IMR-90 (cell line): ENCODE measurements around the gene CLIC1. TPM values are rescaled to one million over a fixed set of nuclear protein-coding genes. Genes with fewer than 3 reads are reported as not detected.

Experiments
- ATAC-seq: fragments of 200-7000 bp; cut with Tn5 transposase; 2 replicates; pipeline ENCODE4 v1.9.1; 2020; ENCODE audit warnings: low read depth, mild to moderate bottlenecking, moderate library complexity
- BruUV-seq: library from RNA; stranded (reverse); fragments of 400-500 nt; replicated peaks from 2 replicates; lab custom pipeline; 2021; lab: Mats Ljungman, UMichigan
- CTCF ChIA-PET: fragments of 300-600 bp; formaldehyde crosslinking; extraction: SDS; loops from one replicate; lab custom pipeline; 2021; ENCODE audit warnings: antibody characterized with exemption; lab: Yijun Ruan, JAX
- POLR2A ChIA-PET: fragments of 300-600 bp; sonication (Branson Sonifier 250); formaldehyde crosslinking; loops from one replicate; lab custom pipeline; 2022; ENCODE audit warnings: antibody characterized with exemption; ENCODE audit not compliant: unreplicated experiment; lab: Charles Lee
- DNase-seq: peaks from one replicate; pipeline ENCODE4 v3.0.0; 2013
- H2AFZ ChIP-seq: replicated peaks from 2 replicates; pipeline ENCODE3; 2013; ENCODE audit warnings: low read length, mild to moderate bottlenecking; ENCODE audit not compliant: poor library complexity
- H2AK5ac ChIP-seq: 2 replicates; pipeline ENCODE4 v1.6.1; 2013; ENCODE audit warnings: low read depth, low read length, inconsistent platforms
- H2AK9ac ChIP-seq: replicated peaks from 2 replicates; pipeline ENCODE3; 2013; ENCODE audit warnings: mild to moderate bottlenecking, low read depth, low read length, moderate library complexity; ENCODE audit not compliant: poor library complexity
- H2BK120ac ChIP-seq: 2 replicates; pipeline ENCODE4 v1.6.1; 2013; ENCODE audit warnings: low read depth, low read length, inconsistent platforms
- H2BK15ac ChIP-seq: 3 replicates; pipeline ENCODE4 v1.6.1; 2013; ENCODE audit warnings: low read depth, low read length, inconsistent platforms
- H2BK20ac ChIP-seq: 2 replicates; pipeline ENCODE4 v1.6.1; 2013; ENCODE audit warnings: low read depth, mild to moderate bottlenecking, inconsistent platforms, low read length, moderate library complexity
- H2BK5ac ChIP-seq: 2 replicates; pipeline ENCODE4 v1.6.1; 2013; ENCODE audit warnings: mild to moderate bottlenecking, low read depth, low read length, inconsistent platforms; ENCODE audit not compliant: poor library complexity, severe bottlenecking
- H3K14ac ChIP-seq: replicated peaks from 2 replicates; pipeline ENCODE4 v1.6.1; 2013; ENCODE audit warnings: low read depth, low read length, inconsistent platforms
- H3K18ac ChIP-seq: 2 replicates; pipeline ENCODE4 v1.6.1; 2013; ENCODE audit warnings: low read depth, low read length, control low read depth
- H3K23ac ChIP-seq: 2 replicates; pipeline ENCODE4 v1.6.1; 2013; ENCODE audit warnings: low read depth, low read length, inconsistent platforms
- H3K27ac ChIP-seq: 2 replicates; pipeline ENCODE4 v1.5.1; 2013; ENCODE audit warnings: mild to moderate bottlenecking, control low read depth, low read length; ENCODE audit not compliant: insufficient read depth
- H3K27me3 ChIP-seq: 2 replicates; pipeline ENCODE4 v1.6.1; 2013; ENCODE audit warnings: low read length; ENCODE audit not compliant: control insufficient read depth, insufficient read depth
- H3K36me3 ChIP-seq: 2 replicates; pipeline ENCODE4 v1.6.1; 2013; ENCODE audit warnings: low read length, mixed read lengths; ENCODE audit not compliant: control insufficient read depth, insufficient read depth
- H3K4ac ChIP-seq: 2 replicates; pipeline ENCODE4 v1.6.1; 2013; ENCODE audit warnings: low read depth, low read length, inconsistent platforms
- H3K4me1 ChIP-seq: 2 replicates; pipeline ENCODE4 v1.6.1; 2013; ENCODE audit warnings: low read length, mixed read lengths; ENCODE audit not compliant: control insufficient read depth, insufficient read depth
- H3K4me2 ChIP-seq: 2 replicates; pipeline ENCODE4 v1.6.1; 2013; ENCODE audit warnings: low read depth, mild to moderate bottlenecking, control low read depth, low read length, moderate library complexity
- H3K4me3 ChIP-seq: 2 replicates; pipeline ENCODE4 v1.5.1; 2013; ENCODE audit warnings: low read depth, mild to moderate bottlenecking, control low read depth, low read length, moderate library complexity; ENCODE audit not compliant: insufficient read depth
- H3K56ac ChIP-seq: 2 replicates; pipeline ENCODE4 v1.6.1; 2013; ENCODE audit warnings: low read length, inconsistent platforms; ENCODE audit not compliant: insufficient read depth; ENCODE audit errors: extremely low read depth
- H3K79me1 ChIP-seq, 2 experiments: 2 replicates each; pipeline ENCODE4 v1.6.1; 2013; ENCODE audit warnings: low read length in 2 of 2, inconsistent platforms in 1 of 2, low read depth in 1 of 2
- H3K9ac ChIP-seq: 2 replicates; pipeline ENCODE4 v1.6.1; 2013; ENCODE audit warnings: low read depth, low read length, control low read depth
- H3K9me1 ChIP-seq: 2 replicates; pipeline ENCODE4 v1.6.1; 2013; ENCODE audit warnings: low read length, inconsistent platforms; ENCODE audit not compliant: insufficient read depth
- H3K9me3 ChIP-seq: 2 replicates; pipeline ENCODE4 v1.6.1; 2013; ENCODE audit warnings: low read length; ENCODE audit not compliant: control insufficient read depth, insufficient read depth
- H4K20me1 ChIP-seq: 2 replicates; pipeline ENCODE4 v1.6.1; 2013; ENCODE audit warnings: low read length, inconsistent platforms; ENCODE audit not compliant: insufficient read depth
- H4K5ac ChIP-seq: 2 replicates; pipeline ENCODE4 v1.6.1; 2013; ENCODE audit warnings: mild to moderate bottlenecking, low read depth, low read length, control low read depth
- H4K8ac ChIP-seq, 2 experiments: 2 replicates each; pipeline ENCODE4 v1.6.1; 2013; ENCODE audit warnings: low read depth in 2 of 2, low read length in 2 of 2, control low read depth in 1 of 2, inconsistent platforms in 1 of 2
- H4K91ac ChIP-seq: 2 replicates; pipeline ENCODE4 v1.6.1; 2013; ENCODE audit warnings: low read depth, low read length, inconsistent platforms; ENCODE audit not compliant: insufficient read depth
- BHLHE40 ChIP-seq: fragments of 150-350 bp; IDR thresholded peaks from 2 replicates; pipeline ENCODE4 v1.6.1; 2016; ENCODE audit warnings: mild to moderate bottlenecking, low read depth, low read length
- CEBPB ChIP-seq: IDR thresholded peaks from 2 replicates; pipeline ENCODE4 v1.6.1; 2012; ENCODE audit warnings: low read depth, low read length, improper control_type of control experiment
- CHD1 ChIP-seq: IDR thresholded peaks from 2 replicates; pipeline ENCODE4 v1.6.1; 2012; ENCODE audit warnings: low read depth, low read length, improper control_type of control experiment
- FOS ChIP-seq: fragments of 150-350 bp; IDR thresholded peaks from 2 replicates; pipeline ENCODE4 v1.6.1; 2016; ENCODE audit warnings: low read depth, low read length
- MAFK ChIP-seq: IDR thresholded peaks from 2 replicates; pipeline ENCODE4 v1.6.1; 2012; ENCODE audit warnings: low read depth, low read length, improper control_type of control experiment
- MAZ ChIP-seq: IDR thresholded peaks from 2 replicates; pipeline ENCODE4 v1.6.1; 2012; ENCODE audit warnings: low read depth, mild to moderate bottlenecking, low read length, improper control_type of control experiment, moderate library complexity, borderline replicate concordance
- MXI1 ChIP-seq: IDR thresholded peaks from 2 replicates; pipeline ENCODE4 v1.6.1; 2012; ENCODE audit warnings: low read depth, mild to moderate bottlenecking, low read length, moderate library complexity, borderline replicate concordance
- NFE2L2 ChIP-seq: fragments of 150-350 bp; IDR thresholded peaks from 2 replicates; pipeline ENCODE4 v1.6.1; 2016; ENCODE audit warnings: low read depth, mild to moderate bottlenecking, low read length
- POLR2A ChIP-seq: IDR thresholded peaks from 2 replicates; pipeline ENCODE4 v1.6.1; 2012; ENCODE audit warnings: mild to moderate bottlenecking, low read depth, low read length
- RAD21 ChIP-seq: IDR thresholded peaks from 2 replicates; pipeline ENCODE4 v1.6.1; 2012; ENCODE audit warnings: low read length, improper control_type of control experiment
- RCOR1 ChIP-seq: IDR thresholded peaks from 2 replicates; pipeline ENCODE4 v1.6.1; 2012; ENCODE audit warnings: mild to moderate bottlenecking, low read length, improper control_type of control experiment; ENCODE audit not compliant: insufficient replicate concordance
- RFX5 ChIP-seq: IDR thresholded peaks from 2 replicates; pipeline ENCODE4 v1.8.0; 2012; ENCODE audit warnings: low read depth, mild to moderate bottlenecking, low read length, moderate library complexity
- SMC3 ChIP-seq: fragments of 150-350 bp; IDR thresholded peaks from 2 replicates; pipeline ENCODE4 v1.6.1; 2016; ENCODE audit warnings: low read depth, mild to moderate bottlenecking, antibody characterized with exemption, low read length, moderate library complexity
- WGBS, 2 experiments: methylation state at CpG; one replicate each; pipeline versions ENCODE4 v1.1.5 to v1.1.7; 2013; ENCODE audit warnings: missing lambda C conversion rate in 2 of 2; ENCODE audit not compliant: insufficient read length in 1 of 2; ENCODE audit errors: extremely low coverage in 2 of 2; 5-methylcytosine and 5-hydroxymethylcytosine counted together
- dilution Hi-C: fragments of 300-500 bp; cut with HindIII; formaldehyde crosslinking; loops from one replicate; pipeline ENCODE4 v1.14.3; 2018; ENCODE audit warnings: low sequenced_read_pairs; ENCODE audit not compliant: unreplicated experiment
- in situ Hi-C: fragments of 300-500 bp; cut with MboI; formaldehyde crosslinking; loops from 3 replicates; pipeline ENCODE4 v1.14.3; 2019; ENCODE audit warnings: low sequenced_read_pairs, inconsistent platforms, mixed read lengths
- intact Hi-C: fragments of 100-400 bp; cut with micrococcal nuclease; formaldehyde crosslinking; loops from 2 replicates; pipeline ENCODE4 v1.10.0; 2022
- polyA plus RNA-seq, 3 experiments: library from polyadenylated mRNA; depleted of rRNA; stranded (reverse); fragments of >200 nt; gene quantifications; 2 replicates each; pipeline ENCODE4 v1.2.3, GENCODE V29; 2012; ENCODE audit warnings: low replicate concordance in 1 of 3
- total RNA-seq: library from RNA; depleted of rRNA; stranded (reverse); fragments of >200 nt; gene quantifications from 2 replicates; pipeline ENCODE4 v1.2.3, GENCODE V29; 2012
- TF ChIP-seq, protein P1 (sequence below): fragments of 150-350 bp; IDR thresholded peaks from 2 replicates; pipeline ENCODE4 v1.6.1; 2016; ENCODE audit warnings: low read depth, mild to moderate bottlenecking, low read length, moderate library complexity, borderline replicate concordance
- TF ChIP-seq, protein P2 (sequence below): fragments of 150-350 bp; IDR thresholded peaks from 2 replicates; pipeline ENCODE4 v1.6.1; 2017; ENCODE audit warnings: mild to moderate bottlenecking, antibody characterized with exemption, low read length, low read depth
- TF ChIP-seq, protein P3 (sequence below): conservative IDR thresholded peaks from 2 replicates; pipeline ENCODE4 v1.5.1; 2012; ENCODE audit warnings: mild to moderate bottlenecking, low read depth, low read length, improper control_type of control experiment

Gene CLIC1
- total and polyA plus RNA-seq, 2 of the 4 experiments (the other 2 are of a cell fraction) = 706 to 1,185 TPM

DNA sequence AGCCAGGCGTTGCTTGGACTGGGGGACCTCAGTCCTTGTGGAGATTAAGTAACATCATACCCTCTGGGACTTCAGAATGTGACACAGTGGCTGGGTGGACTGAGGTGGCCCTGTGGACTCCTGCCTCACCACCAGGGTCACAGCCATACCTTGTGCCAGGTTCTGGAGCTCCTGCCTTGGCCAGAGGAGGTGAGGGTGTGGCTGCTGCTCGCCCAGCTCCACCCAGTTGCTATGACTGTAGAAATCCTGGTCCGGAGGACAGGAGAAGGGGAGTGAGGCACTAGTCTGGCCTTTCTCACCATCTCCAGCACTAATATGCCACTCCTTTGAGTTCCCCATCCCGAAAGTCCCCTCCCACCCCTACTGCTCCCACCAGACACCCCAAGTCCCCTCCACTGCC lies 38.9 kb upstream of the CLIC1 start:
- Histone ChIP-seq H4K20me1 (no peaks in the 10 kb centered on the region), H3K79me1 (0 out of 4 replicates have a peak, but pooled peaks cover 0 to 2% of the 10 kb centered on the region in 2 experiments), H3K4me2 (no peak overlapping the region), H3K27me3 (no peaks in the 10 kb centered on the region), H3K4me3 (no peak overlapping the region), H3K23ac (no peak overlapping the region), H2BK15ac (no peak overlapping the region), H3K18ac (no peak overlapping the region), H2AK9ac (peak overlapping the region; percentile 55), H3K27ac (no peak overlapping the region), H3K4me1 (peaks cover 10% of the 10 kb centered on the region), H4K5ac (no peak overlapping the region), H3K9ac (no peak overlapping the region), H4K91ac (no peak overlapping the region), H2BK5ac (no peak overlapping the region), H3K14ac (no peak overlapping the region), H3K9me1 (0 out of 2 replicates have a peak, but pooled peaks cover 8% of the 10 kb centered on the region), H2AFZ (peak overlapping the region; percentile 41), H3K9me3 (no peaks in the 10 kb centered on the region), H2BK20ac (no peak overlapping the region), H3K4ac (no peak overlapping the region), H2BK120ac (no peak overlapping the region), H2AK5ac (peak overlapping the region; percentile 33), H4K8ac (no peak overlapping the region), H3K56ac (no peak overlapping the region), H3K36me3 (peaks cover 20% of the 10 kb centered on the region)
- dilution Hi-C loops (no loop called here), intact Hi-C loops (no loop called here), in situ Hi-C loops (no loop called here)
- WGBS, 2 experiments = no CpG with 5 or more reads among the region's 4 CpGs
- POLR2A ChIA-PET = no interaction called here
- no TSS peak for BruUV-seq
- TF ChIP-seq SMC3 (no peak), MAFK (no peak), MXI1 (no peak), NFE2L2 (no peak), BHLHE40 (no peak), MAZ (no peak), FOS (no peak), RFX5 (no peak), RCOR1 (no peak), CHD1 (no peak), POLR2A (no peak), RAD21 (no peak), CEBPB (no peak)
- TF ChIP-seq, protein P1, sequence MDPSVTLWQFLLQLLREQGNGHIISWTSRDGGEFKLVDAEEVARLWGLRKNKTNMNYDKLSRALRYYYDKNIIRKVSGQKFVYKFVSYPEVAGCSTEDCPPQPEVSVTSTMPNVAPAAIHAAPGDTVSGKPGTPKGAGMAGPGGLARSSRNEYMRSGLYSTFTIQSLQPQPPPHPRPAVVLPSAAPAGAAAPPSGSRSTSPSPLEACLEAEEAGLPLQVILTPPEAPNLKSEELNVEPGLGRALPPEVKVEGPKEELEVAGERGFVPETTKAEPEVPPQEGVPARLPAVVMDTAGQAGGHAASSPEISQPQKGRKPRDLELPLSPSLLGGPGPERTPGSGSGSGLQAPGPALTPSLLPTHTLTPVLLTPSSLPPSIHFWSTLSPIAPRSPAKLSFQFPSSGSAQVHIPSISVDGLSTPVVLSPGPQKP = no peak
- TF ChIP-seq, protein P2, sequence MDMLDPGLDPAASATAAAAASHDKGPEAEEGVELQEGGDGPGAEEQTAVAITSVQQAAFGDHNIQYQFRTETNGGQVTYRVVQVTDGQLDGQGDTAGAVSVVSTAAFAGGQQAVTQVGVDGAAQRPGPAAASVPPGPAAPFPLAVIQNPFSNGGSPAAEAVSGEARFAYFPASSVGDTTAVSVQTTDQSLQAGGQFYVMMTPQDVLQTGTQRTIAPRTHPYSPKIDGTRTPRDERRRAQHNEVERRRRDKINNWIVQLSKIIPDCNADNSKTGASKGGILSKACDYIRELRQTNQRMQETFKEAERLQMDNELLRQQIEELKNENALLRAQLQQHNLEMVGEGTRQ = no peak
- TF ChIP-seq, protein P3, sequence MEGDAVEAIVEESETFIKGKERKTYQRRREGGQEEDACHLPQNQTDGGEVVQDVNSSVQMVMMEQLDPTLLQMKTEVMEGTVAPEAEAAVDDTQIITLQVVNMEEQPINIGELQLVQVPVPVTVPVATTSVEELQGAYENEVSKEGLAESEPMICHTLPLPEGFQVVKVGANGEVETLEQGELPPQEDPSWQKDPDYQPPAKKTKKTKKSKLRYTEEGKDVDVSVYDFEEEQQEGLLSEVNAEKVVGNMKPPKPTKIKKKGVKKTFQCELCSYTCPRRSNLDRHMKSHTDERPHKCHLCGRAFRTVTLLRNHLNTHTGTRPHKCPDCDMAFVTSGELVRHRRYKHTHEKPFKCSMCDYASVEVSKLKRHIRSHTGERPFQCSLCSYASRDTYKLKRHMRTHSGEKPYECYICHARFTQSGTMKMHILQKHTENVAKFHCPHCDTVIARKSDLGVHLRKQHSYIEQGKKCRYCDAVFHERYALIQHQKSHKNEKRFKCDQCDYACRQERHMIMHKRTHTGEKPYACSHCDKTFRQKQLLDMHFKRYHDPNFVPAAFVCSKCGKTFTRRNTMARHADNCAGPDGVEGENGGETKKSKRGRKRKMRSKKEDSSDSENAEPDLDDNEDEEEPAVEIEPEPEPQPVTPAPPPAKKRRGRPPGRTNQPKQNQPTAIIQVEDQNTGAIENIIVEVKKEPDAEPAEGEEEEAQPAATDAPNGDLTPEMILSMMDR = no peak
- CTCF ChIA-PET = interaction anchor here (0.9 to 1.2 kb wide), 2 partner anchors 16 to 21 kb away, joined by 3 to 4 read pairs; partner anchors contain the start of gene VARS1
- ATAC-seq (no peak), DNase-seq (no peak)
